ENCODE results near the gene PDGFC.

PDGFC gene

DNA sequence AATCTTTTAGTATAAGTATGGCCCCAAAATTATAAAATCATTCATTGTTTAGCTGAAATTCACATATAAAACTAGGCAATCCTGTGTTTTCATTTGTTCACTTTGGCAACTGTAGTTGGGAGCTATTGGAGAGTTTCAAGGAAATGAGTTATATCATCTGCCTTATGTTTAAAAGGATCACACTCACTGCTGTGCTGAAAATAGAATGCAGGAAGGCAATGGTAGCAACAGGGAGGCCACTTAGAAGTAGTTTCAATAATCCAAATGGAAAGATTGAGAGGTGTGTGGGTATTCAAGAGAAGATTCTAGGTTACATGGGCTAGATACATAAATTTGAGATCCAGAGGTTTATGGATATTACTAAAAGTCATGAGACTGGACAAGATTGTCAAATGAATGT, 184.9 kb downstream of the PDGFC start:
- TF ChIP-seq, protein P1, sequence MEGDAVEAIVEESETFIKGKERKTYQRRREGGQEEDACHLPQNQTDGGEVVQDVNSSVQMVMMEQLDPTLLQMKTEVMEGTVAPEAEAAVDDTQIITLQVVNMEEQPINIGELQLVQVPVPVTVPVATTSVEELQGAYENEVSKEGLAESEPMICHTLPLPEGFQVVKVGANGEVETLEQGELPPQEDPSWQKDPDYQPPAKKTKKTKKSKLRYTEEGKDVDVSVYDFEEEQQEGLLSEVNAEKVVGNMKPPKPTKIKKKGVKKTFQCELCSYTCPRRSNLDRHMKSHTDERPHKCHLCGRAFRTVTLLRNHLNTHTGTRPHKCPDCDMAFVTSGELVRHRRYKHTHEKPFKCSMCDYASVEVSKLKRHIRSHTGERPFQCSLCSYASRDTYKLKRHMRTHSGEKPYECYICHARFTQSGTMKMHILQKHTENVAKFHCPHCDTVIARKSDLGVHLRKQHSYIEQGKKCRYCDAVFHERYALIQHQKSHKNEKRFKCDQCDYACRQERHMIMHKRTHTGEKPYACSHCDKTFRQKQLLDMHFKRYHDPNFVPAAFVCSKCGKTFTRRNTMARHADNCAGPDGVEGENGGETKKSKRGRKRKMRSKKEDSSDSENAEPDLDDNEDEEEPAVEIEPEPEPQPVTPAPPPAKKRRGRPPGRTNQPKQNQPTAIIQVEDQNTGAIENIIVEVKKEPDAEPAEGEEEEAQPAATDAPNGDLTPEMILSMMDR (IDR thresholded peaks at IDR 0.05; ENCODE audit: low read depth, low read length, missing control alignments) = no peak

DNA sequence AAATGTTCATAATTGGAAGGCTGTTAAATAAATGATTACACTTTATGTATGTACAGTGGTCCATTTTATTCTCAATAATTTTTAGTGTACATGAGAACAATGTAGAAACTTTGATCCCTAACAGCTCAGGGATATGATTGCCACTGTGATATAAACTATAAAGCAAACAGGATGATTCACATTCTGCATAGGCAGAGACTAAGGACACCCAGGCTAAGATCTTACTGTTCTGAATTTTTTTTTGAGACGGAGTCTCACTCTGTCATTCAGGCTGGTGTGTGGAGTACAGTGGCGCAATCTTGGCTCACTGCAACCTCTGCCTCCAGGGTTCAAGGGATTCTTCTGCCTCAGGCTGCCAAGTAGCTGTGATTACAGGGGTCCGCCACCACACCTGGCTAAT, 186.6 kb downstream of the PDGFC start:
- H3K4me3 ChIP-seq (ENCODE audit: low read depth, low read length) = no peak overlapping the region
- TF ChIP-seq, protein P1 (IDR thresholded peaks at IDR 0.05; ENCODE audit: low read depth, low read length, missing control alignments) = no peak
- no peak for DNase-seq (ENCODE audit: low read depth)

More for the DNA sequence above, 184.9 kb downstream of the PDGFC start:
- H3K4me3 ChIP-seq (ENCODE audit: low read depth, low read length) = no peak overlapping the region
- no peak for DNase-seq (ENCODE audit: low read depth)

DNA sequence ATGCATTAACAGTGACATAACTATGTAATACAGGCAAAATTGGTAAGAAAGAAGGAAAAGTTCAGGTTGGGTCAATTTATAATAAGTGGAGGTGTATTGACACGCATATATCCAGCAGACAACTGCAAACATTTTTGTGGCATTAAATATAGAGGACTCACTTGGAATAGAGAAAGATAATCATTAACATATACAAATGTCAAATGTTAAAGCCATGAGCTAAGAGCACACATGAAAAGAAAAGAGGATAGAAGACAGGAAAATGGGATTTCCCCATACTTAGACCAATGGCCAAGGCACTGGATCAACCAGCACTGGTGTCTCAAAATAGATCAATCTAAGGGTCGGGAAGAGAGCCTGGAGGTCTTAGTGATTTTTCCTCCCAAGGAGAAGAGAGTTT, 187.6 kb downstream of the PDGFC start:
- H3K4me3 ChIP-seq (ENCODE audit: low read depth, low read length) = no peak overlapping the region
- no peak for DNase-seq (ENCODE audit: low read depth)
- TF ChIP-seq, protein P1 (IDR thresholded peaks at IDR 0.05; ENCODE audit: low read depth, low read length, missing control alignments) = no peak

DNA sequence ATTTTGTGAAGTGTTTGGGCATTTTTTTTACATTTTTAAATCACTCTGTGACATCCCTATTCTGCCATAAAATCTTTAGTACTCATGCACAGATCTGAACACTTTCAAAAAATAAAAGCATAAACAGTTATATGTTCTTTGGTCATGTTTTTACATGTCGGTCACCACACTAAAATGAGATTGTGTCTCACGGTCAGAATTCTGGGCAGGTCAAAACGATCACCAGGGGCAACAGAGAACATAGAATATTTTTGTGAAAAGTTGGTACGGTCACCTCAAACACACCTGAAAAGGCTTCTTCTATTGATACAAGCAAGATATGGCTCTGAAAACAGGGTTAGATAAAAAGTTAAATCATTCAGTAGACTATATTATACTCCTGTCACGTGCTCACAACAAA, 189.1 kb downstream of the PDGFC start:
- TF ChIP-seq, protein P1 (IDR thresholded peaks at IDR 0.05; ENCODE audit: low read depth, low read length, missing control alignments) = no peak
- DNase-seq (ENCODE audit: low read depth) = no peak
- no peak overlapping the region for H3K4me3 ChIP-seq (ENCODE audit: low read depth, low read length)

DNA sequence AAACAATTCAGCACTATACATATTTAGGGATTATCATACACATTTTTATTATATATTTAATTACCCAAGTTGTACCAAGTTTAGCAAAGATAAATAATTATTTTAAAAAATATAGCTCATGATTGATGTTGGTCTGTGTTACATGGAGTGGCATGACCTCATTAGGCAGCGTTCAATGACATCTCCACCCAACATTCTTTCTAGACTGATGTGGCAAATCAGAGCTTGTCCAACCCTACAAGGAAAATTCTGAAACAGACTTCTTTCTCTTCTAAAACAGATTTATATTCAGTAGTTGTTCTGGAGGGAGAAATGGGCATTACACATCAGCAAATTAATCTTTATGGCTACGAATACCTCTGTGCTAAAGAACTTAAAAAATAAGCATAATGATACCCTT, 189.7 kb downstream of the PDGFC start:
- no peak for DNase-seq (ENCODE audit: low read depth)
- no peak overlapping the region for H3K4me3 ChIP-seq (ENCODE audit: low read depth, low read length)
- TF ChIP-seq, protein P1 (IDR thresholded peaks at IDR 0.05; ENCODE audit: low read depth, low read length, missing control alignments) = no peak

DNA sequence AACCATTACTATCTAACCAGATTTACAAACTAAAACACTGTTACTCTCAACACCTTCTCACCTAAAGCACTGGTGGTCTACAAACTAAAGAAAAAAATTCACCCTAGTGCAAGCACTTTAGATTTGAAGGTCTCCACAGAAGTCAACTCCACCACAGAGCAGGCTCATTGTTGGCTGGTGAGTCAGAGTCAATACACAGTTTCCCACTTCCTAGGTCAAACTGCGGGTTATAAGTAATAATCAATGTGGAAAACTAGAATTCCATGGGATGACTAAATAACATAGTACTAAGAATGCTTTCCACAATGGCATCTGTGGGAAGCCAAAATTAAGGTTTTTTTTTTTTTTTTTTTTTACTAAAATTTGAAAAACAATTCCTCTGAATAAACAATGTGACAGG, 191.8 kb downstream of the PDGFC start:
- no peak for DNase-seq (ENCODE audit: low read depth)
- TF ChIP-seq, protein P1 (IDR thresholded peaks at IDR 0.05; ENCODE audit: low read depth, low read length, missing control alignments) = no peak
- no peak overlapping the region for H3K4me3 ChIP-seq (ENCODE audit: low read depth, low read length)

DNA sequence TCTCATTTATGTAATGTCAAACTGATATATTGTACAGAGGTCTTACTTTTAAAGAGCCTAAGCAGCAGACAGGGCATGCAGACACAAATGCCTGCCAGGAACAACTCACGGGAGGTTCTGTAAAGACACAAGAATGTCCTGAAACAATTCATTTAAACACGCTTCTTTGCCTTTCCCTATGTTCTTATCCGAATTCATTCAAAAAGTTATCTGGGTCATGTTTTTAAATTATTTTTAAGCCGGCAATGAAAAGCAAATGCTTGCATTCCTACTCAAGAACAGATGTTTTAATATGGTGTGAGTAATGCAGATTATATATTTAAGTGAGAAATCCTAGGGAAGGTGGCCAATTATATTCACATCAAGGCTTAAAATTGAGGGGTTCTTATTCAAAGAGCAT, 192.6 kb downstream of the PDGFC start:
- no peak overlapping the region for H3K4me3 ChIP-seq (ENCODE audit: low read depth, low read length)
- TF ChIP-seq, protein P1 (IDR thresholded peaks at IDR 0.05; ENCODE audit: low read depth, low read length, missing control alignments) = no peak
- DNase-seq (ENCODE audit: low read depth) = no peak

All from GM12864 (cell line).